Transverse colon (tissue), 4 donors: ENCODE results near the gene PRKCA. TPM values are rescaled to one million over a fixed set of nuclear protein-coding genes. Genes with fewer than 3 reads are reported as not detected.

Source experiments
- DNase-seq: peaks from one replicate; pipeline ENCODE4 v3.0.0-alpha.2; 2019
- H3K27ac ChIP-seq, 4 donors: fragments of 200-600 bp; sonication (generic); 2 replicates each; pipeline ENCODE4 v1.5.1; 2016 to 2018; ENCODE audit warnings: inconsistent platforms in 4 of 4
- H3K27me3 ChIP-seq: fragments of 200-600 bp; sonication (generic); 2 replicates; pipeline ENCODE4 v1.5.1; 2017; ENCODE audit warnings: inconsistent platforms
- H3K36me3 ChIP-seq, 4 donors: fragments of 200-600 bp; sonication (generic); 2 replicates each; pipeline ENCODE4 v1.5.1; 2017 to 2019; ENCODE audit warnings: inconsistent platforms in 4 of 4
- H3K4me1 ChIP-seq, 4 donors: fragments of 200-600 bp; sonication (generic); 2 replicates each; pipeline ENCODE4 v1.5.1; 2017 to 2020; ENCODE audit warnings: inconsistent platforms in 4 of 4
- H3K4me3 ChIP-seq, 4 donors: fragments of 200-600 bp; sonication (generic); 1 replicate in 1 of 4; 2 replicates in 3 of 4; pipeline versions ENCODE4 v1.5.1 to v1.6.1; 2017 to 2019; ENCODE audit warnings: inconsistent platforms in 4 of 4
- H3K9me3 ChIP-seq, 2 donors: fragments of 200-600 bp; sonication (generic); 2 replicates each; pipeline ENCODE4 v1.5.1; 2017 to 2019; ENCODE audit warnings: inconsistent platforms in 2 of 2
- CTCF ChIP-seq, 5 experiments: fragments of 200-600 bp in 3 of 5; fragments of 450-650 bp in 2 of 5; sonication (generic) in 3 of 5; IDR thresholded peaks; 1 replicate in 2 of 5; 2 replicates in 3 of 5; pipeline ENCODE4 v1.5.1; 2016 to 2017; ENCODE audit warnings: antibody characterized with exemption in 5 of 5, inconsistent platforms in 3 of 5, mild to moderate bottlenecking in 2 of 5, moderate library complexity in 1 of 5
- EP300 ChIP-seq: sonication (generic); formaldehyde crosslinking; IDR thresholded peaks from one replicate; pipeline ENCODE4 v1.6.1; 2017; ENCODE audit warnings: antibody characterized with exemption, low read depth
- POLR2A ChIP-seq: fragments of 450-650 bp; IDR thresholded peaks from one replicate; pipeline ENCODE4 v1.6.1; 2016; ENCODE audit warnings: antibody characterized with exemption, mild to moderate bottlenecking, moderate library complexity
- POLR2AphosphoS5 ChIP-seq, 3 donors: sonication (generic); formaldehyde crosslinking; IDR thresholded peaks; one replicate each; pipeline ENCODE4 v1.6.1; 2016; ENCODE audit warnings: antibody characterized with exemption in 3 of 3
- WGBS, 2 donors: methylation state at CpG; one replicate each; pipeline ENCODE4 v1.1.5; 2018; ENCODE audit warnings: low coverage in 1 of 2; 5-methylcytosine and 5-hydroxymethylcytosine counted together
- in situ Hi-C, 4 donors: fragments of 200-750 bp; cut with MboI; loops; one replicate each; pipeline versions ENCODE4 v1.15.0 to v1.15.1; 2017; ENCODE audit warnings: low sequenced_read_pairs in 3 of 4, low pct_ligation_motif_present in 1 of 4, low pct_unique_long_range_greater_than_20kb in 1 of 4
- intact Hi-C: fragments of 100-400 bp; cut with DNase I; formaldehyde crosslinking; loops from one replicate; pipeline ENCODE4 v1.15.1; 2023; ENCODE audit warnings: low total_unique reads
- total RNA-seq, 4 donors: library from RNA; depleted of rRNA; stranded (reverse); fragments of >200 nt; gene quantifications; one replicate each; pipeline ENCODE4 v1.1.0, GENCODE V29; 2016

PRKCA gene
- total RNA-seq, 4 donors from 2014 or later, result 16.1 to 49.7 (median 31.7) TPM

GRCh38 chr17:66304304-66305174 lies 2.1 kb downstream of the PRKCA start:
- in situ Hi-C loops, result no loop called here
- WGBS, 2 donors, result 27 to 29% methylated on average over 8 to 14 of the region's 14 CpGs
- Histone ChIP-seq H3K4me1 (peaks cover 0 to 37% (median 14%) of the 10 kb centered on the region in 4 donors), H3K27ac (peak overlapping the region; percentile 76 to 94 (median 92)), H3K27me3 (no peaks in the 10 kb centered on the region), H3K4me3 (peak overlapping the region; percentile 14 to 84 (median 74)), H3K9me3 (no peaks in the 10 kb centered on the region), H3K36me3 (no peaks in the 10 kb centered on the region)
- intact Hi-C loops, result no loop called here
- peak; percentile 35 for DNase-seq
- TF ChIP-seq POLR2AphosphoS5 (IDR thresholded peaks at IDR 0.05), result no peak
- peak in 3 of 5 experiments; percentile 17 to 33 (median 29) for TF ChIP-seq CTCF (IDR thresholded peaks at IDR 0.05)
- no peak for TF ChIP-seq EP300
- no peak for TF ChIP-seq POLR2A

GRCh38 chr17:66306446-66306845 lies 4.0 kb downstream of the PRKCA start:
- intact Hi-C loops, result no loop called here
- Histone ChIP-seq H3K27me3 (no peaks in the 10 kb centered on the region), H3K4me1 (peaks cover 0 to 34% (median 12%) of the 10 kb centered on the region in 4 donors), H3K4me3 (peak overlapping the region in 1 of 4 donors; percentile 71), H3K27ac (peak overlapping the region; percentile 14 to 90 (median 46)), H3K36me3 (no peaks in the 10 kb centered on the region), H3K9me3 (no peaks in the 10 kb centered on the region)
- no peak for DNase-seq
- in situ Hi-C loops, result no loop called here
- whole genome bisulfite sequencing, 2 donors, result 46 to 61% methylated on average over 5 of the region's 5 CpGs
- no peak for TF ChIP-seq CTCF (IDR thresholded peaks at IDR 0.05)
- no peak for TF ChIP-seq POLR2AphosphoS5 (IDR thresholded peaks at IDR 0.05)
- TF ChIP-seq EP300, result no peak
- TF ChIP-seq POLR2A, result no peak

- intact Hi-C loops (no loop called here), in situ Hi-C loops (no loop called here)
These were observed 4.8 kb downstream of the PRKCA start for GRCh38 chr17:66307257-66307656.

More at GRCh38 chr17:66307257-66307656, 4.8 kb downstream of the PRKCA start:
- Histone ChIP-seq H3K4me1 (peaks cover 0 to 31% (median 9%) of the 10 kb centered on the region in 4 donors), H3K36me3 (no peaks in the 10 kb centered on the region), H3K27me3 (no peaks in the 10 kb centered on the region), H3K9me3 (no peaks in the 10 kb centered on the region), H3K4me3 (no peak overlapping the region), H3K27ac (peak overlapping the region in 2 of 4 donors; percentile 15 to 90)
- 73 to 91% methylated on average over 2 of the region's 2 CpGs for WGBS, 2 donors
- no peak for TF ChIP-seq CTCF (IDR thresholded peaks at IDR 0.05)
- TF ChIP-seq EP300, result no peak
- TF ChIP-seq POLR2AphosphoS5 (IDR thresholded peaks at IDR 0.05), result no peak
- no peak for TF ChIP-seq POLR2A
- no peak for DNase-seq
